Stimulated activated CD8-positive, alpha-beta memory T cell treated with anti-CD3 and anti-CD28 coated beads, Interleukin-4, amount 100 ng/mL, for 4 hours (primary cell): ENCODE measurements around the gene CHD1.

ENCODE experiments used
- DNase-seq, 2 donors: peaks; one replicate each; pipeline ENCODE4 v3.0.0-alpha.2; 2020; ENCODE audit warnings: low read depth in 2 of 2, low spot score in 1 of 2

Gene CHD1

GRCh38 chr5:98936948-98937715 is 8.3 kb upstream of the CHD1 start:
- no peak for DNase-seq

DNA sequence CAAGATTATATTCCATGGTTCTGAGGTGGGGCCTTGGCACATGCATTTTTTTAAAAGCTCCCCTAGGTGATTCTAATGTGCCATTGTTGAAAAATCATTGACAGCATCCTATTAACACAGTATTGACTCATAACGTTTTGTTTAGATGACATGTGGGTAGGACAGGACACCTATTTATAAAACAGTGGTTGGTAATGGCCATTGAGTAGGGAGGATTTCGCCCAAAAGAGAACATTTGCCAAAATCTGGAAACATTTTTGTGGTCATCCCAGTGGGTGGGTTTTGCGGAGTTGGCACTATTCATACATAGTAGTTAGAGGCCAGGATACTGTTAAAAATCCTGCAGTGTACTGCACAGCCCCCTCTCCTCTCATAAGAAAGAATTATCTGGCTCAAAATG is 6.4 kb upstream of the CHD1 start:
- no peak for DNase-seq

- no peak for DNase-seq
These were observed 5.7 kb upstream of the CHD1 start for GRCh38 chr5:98934546-98934945.

- DNase-seq: no peak
These were observed 4.8 kb upstream of the CHD1 start for GRCh38 chr5:98933445-98934072.

- no peak for DNase-seq
These were observed 2.4 kb upstream of the CHD1 start for GRCh38 chr5:98930972-98931762.

DNA sequence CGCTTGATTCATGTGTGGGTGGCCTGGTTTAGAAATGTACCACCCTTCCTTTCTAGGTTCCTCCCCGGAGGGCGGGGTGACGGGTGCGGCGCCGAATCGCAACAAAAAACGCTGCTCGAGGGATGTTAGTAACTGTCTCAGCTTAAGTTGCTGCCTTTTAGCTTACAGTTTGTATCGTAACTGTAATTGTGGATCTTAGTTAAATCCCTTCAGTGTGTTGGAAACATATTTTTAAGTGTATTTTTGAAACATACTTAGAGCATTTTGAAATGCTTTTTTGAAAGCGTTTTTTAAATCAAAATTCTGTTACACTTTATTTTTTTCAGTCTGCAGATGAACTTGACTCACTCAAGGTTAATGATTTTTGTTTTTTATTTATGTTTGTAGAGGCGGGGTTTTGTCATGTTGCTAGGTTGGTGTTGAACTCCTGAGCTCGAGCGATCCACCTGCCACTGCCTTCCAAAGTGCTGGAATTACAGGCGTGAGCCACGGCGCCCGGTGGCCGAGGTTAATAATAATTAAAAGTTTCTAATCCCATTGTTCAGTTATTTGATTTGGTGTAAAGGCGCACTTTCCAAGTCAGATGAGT is 997 bp upstream of the CHD1 start:
- DNase-seq: peak; percentile 87 to 91

DNA sequence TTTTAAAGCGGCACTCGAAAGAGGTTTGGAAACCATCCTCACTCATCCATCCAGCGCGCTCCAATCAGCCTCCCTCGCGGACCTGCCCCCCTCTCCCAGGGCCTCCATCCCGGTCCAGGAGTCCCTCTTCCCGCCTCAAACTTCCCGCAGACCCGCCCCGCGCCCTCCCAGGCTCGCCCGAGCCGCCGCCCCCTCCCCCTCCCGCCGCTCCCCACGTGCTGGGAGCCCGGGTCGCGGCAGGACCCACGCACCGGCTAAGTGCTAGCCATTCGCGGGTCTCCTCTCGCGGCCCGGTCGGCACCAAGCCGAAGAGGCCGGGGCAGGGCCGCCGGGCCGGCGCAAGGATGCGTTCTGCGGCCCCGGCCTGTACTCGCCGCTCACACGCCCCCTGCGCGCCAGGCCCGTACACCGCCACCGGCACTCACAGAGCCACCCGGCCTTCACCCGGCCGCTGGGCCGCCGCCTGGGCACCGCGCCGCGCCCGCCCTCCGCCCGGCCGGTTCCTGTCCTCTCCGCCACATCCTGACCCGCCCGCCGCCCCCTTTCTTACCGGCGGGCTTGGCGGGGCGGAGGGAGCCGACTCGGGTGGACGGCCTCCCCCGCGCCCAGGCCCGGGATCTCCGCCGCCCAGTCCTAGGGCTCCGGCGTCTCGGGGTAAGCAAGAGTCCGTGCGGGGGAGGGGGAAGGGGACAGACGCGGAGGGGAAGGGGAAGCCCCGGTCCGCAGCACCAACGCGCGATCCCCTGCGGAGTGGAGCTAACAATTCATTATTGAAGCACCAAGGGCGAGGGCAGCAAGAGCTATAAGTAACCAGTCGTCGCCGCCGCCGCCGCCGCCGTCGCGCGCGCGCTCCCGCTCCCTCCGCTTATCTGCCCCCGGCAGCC is 576 bp downstream of the CHD1 start:
- DNase-seq: no peak

DNA sequence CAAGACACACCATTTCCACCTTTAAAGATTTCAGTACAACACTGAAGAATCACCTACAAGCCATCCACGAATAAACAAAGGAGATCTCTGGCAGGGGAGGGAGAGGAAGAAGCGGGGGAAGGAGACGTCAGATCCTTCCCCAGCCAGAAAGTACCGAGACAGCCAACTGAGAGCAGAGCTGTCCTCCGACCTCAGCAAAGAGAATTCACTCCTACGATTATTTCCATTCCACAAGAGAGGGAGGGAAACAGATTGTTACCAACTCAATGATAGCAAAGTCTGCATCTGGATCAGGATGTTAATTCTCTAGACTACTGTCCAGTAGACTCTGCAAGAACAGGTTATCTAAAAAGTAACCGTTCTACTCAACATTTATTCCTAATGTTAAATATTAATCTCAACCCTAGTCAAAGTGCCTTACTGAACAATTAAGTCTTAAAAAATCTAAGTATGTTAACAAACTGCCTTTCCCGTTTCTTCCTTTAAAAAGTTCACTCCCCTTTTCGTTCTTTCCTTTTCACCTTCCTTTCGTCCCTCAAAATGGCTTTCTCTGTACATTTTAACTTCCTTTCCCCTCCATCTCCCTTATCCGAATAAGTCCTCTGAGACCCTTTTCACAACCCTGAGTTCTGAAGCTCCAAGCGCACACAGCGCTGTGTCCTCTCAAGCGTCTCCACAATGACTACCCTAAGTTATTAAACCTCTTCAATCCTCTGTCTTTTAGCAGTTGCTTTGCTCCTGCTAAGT is 1.4 kb downstream of the CHD1 start:
- peak; percentile 28 to 40 for DNase-seq

DNA sequence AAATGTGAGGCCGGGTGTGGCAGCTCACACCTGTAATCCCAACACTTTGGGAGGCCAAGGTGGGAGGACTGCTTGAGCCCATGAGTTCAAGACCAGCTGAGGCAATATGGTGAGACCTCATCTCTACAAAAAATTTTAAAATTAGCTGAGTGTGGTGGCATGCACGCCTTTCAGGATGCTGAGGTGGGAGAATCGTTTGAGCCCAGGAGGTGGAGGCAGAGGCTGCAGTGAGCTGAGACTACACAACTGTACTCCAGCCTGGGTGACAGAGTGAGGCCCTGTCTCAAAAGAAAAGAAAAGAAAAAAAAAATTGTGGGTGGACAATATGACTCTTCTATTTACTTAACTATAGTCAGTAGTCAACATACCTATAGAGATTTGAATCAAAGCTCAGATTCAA is 4.8 kb downstream of the CHD1 start:
- DNase-seq: no peak

- DNase-seq: no peak
These were observed 6.8 kb downstream of the CHD1 start for GRCh38 chr5:98921947-98922505.

DNA sequence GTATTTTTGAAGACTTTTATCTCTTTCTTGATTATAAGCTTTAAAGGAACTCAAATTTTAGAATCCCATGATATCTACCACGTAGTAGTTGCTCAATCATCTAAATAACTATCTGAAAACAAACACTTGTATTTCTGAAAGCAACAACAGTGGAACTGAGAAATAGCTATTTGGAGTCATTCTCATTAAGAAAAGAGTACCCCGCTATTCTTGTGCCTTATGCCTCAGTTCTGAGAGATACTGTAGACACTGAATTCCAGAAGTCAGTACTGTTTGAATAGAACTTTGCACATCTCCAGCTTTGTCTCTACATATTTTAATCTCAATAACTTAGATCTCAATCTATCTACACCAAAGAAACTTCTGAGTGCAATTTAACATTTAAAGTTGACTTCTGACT is 11.4 kb downstream of the CHD1 start:
- DNase-seq: no peak

DNA sequence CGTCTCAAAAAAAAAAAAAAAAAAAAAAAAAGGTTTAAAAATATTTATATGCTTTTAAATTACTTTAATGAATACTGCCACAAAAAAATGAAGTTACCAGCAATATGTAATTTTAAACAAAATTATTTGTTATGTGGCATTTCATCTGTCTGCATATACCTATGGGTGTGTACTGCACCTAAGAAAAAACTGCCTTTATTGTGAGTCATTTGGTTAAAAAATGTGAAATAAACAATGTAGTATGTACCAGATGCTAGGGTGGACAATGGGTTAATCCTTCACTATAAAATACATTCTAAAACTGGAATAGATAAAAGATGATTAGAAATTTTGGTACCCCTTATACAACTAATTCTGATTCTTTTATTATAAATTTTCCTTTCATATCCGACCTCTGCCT is 12.3 kb downstream of the CHD1 start:
- DNase-seq: no peak

GRCh38 chr5:98913911-98914310 is 14.9 kb downstream of the CHD1 start:
- no peak for DNase-seq

DNA sequence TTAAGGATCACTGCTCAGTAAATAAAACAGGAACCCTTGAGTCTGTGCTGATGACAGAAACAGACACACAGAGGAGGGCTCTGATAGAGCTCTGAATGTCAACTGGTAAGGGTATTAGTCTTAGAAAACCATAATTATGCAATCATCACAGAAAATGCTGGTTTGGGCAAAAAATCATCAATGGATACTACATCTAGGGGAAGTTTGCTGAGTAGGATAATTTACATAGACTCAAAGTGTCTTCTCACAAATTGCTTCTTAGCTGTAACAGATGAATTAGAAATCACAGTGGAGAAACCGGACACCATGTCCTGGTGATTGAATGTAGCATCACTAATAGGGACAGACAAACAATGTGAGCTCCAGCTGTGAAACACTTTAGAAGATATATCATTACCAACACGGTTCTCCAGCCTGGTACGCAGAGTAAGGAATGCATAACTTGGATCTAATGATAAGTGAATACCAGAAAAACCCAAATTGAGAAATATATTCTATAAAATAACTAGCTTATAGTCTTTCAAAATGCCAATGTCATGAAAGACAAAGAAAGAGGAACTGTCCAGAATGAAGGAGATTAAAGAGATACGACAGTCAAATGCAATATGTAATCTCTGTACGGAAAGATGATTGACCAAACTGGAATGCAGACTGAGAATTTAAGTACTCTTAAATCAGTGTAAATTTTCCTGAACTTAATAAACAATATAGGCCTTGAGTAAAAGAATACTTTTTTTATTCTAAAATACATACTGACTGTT is 17.3 kb downstream of the CHD1 start:
- DNase-seq: no peak

GRCh38 chr5:98909363-98909762 is 19.4 kb downstream of the CHD1 start:
- no peak for DNase-seq

- no peak for DNase-seq
These were observed 20.9 kb downstream of the CHD1 start for GRCh38 chr5:98907951-98908350.

DNA sequence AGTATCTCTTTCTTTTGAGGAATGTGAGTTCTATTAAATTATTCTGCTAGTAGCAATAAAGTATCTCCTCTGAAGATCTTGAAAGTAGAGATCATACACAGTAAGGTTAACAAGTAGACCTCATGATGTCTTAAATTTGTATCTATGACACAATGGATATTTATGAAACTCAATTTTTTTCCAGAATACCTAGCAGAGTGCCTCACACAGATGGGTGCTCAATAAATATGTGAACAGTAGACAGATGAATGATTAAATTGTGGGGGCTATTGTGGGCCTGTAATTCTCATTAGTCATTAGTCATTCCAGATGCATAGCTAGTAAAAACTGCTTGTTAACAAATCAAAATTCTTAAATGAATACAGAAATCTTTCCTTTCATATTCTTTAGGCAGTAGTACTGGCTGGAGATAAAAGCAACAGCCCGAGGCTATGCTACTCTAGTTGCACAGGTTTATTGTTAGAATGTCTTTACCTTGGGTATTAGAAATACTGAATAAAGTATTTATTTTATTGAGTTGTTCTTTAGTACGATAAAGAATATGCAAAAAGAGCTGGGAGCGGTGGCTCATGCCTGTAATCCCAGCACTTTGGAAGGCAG is 22.0 kb downstream of the CHD1 start:
- DNase-seq: no peak

DNA sequence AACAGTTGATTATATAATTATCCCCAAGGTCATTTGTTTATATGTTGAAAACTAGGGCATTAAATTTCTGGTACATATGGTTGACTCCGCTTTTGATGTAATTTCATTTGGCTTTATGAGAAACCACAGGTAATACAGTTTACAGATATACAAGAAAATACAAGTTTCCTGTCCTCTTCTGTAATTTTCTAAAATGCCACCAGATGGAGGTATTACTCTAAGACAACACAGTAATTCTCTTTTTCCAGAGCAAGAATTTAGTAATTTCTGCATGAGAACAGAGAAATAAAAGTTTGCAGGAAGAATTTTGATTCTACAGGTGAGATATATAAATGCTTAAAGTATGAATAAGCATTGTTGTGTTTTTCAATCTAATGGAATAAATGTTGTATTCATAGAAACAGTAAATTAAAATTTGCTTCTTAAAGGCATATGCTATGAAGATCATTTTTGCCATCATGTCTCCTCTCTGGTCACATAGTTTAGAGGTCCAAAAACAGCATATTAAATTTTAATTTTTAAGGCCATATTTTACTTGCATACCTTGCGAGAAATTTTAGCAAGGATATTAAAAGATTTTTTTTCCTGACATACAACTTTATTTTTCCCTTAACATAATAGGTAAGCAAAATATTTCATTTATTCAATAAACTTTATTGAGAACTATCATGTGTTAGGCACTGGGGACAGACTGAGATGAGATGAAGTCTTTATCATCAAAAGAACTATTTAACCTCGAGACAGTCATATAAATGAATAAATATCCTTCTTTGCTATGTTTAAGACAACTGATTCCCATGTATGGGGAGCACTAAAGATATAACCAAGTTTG is 22.7 kb downstream of the CHD1 start:
- no peak for DNase-seq
